ENCODE measurements around the gene WDR20. TPM values are rescaled to one million over a fixed set of nuclear protein-coding genes. Genes with fewer than 3 reads are reported as not detected.

The WDR20 gene
- total RNA-seq, 2 experiments from 2014 or later: 32.6 to 33.6 TPM

DNA sequence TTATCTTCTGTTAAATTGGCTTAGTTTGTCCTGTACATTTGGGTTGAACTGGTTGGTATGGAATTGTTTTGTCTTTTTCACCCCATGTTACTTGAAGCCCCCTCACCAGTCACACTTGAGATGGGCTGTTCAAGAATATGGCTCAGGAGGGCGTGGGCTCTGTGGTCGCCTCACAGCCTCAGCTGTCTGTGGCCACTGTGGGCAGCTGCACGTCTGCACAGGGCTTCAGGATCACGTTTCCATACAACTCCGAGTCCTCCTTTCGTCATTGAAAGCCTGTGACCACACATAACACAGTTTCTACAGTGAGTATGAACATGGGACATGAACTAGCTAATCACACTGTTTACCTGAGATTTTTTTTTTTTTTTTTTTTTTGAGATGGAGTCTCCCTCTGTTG is 84.0 kb downstream of the WDR20 start:
- no peaks in the 10 kb centered on the region for H3K27me3 Mint-ChIP-seq
- H3K9me3 Mint-ChIP-seq (ENCODE audit: low read depth): no peaks in the 10 kb centered on the region
- no peak overlapping the region for H3K4me3 Mint-ChIP-seq
- no peak for DNase-seq
- no peak overlapping the region for H3K27ac Mint-ChIP-seq
- peaks cover 3% of the 10 kb centered on the region for H3K36me3 Mint-ChIP-seq
- CTCF ChIA-PET: no interaction called here
- H3K4me1 Mint-ChIP-seq: peaks cover 11% of the 10 kb centered on the region
- ATAC-seq: no peak

DNA sequence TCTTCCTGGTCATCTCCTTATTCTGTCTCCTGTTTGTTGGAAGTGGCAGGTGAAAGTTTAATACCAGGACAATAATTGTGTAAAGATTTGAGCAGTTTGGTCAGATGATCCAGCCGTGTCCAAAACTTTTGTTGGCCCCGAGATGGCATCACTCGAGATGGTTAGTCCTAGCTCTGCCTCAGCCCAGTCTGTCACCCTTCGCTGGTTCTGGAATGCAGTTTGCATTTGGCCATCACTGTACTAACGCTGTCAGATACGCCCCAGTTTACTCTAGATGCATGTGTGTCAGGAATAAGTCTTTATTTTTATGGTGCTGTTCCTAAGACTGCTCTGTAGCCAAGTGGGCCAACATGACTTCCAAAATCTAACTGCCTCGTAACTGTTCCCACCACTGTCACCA is 85.7 kb downstream of the WDR20 start:
- CTCF ChIA-PET: no interaction called here
- no peak for ATAC-seq
- H3K27ac Mint-ChIP-seq: no peak overlapping the region
- H3K4me1 Mint-ChIP-seq: peaks cover 5% of the 10 kb centered on the region
- no peak overlapping the region for H3K4me3 Mint-ChIP-seq
- H3K9me3 Mint-ChIP-seq (ENCODE audit: low read depth): no peaks in the 10 kb centered on the region
- peaks cover 3% of the 10 kb centered on the region for H3K36me3 Mint-ChIP-seq
- DNase-seq: no peak
- no peaks in the 10 kb centered on the region for H3K27me3 Mint-ChIP-seq

DNA sequence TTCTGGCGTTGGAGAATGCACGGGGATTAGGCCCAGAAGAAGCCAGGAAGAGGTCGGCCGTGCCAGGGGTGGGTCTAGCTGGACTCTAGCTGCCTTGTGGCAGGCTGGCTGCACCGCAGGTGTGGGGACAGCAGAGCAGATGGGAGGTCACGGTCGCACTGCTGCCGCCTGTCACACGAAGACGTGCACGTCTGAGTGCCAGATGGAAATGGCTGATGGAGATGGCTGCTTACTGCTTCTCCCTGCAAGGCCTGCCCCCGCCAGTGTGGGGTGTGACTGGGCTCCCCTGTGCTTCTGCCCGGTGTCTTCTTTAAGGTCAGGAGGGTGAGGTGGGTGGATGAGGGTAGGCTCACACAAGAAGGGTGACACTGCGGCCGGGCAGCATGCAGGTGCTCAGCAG is 86.2 kb downstream of the WDR20 start:
- Mint-ChIP-seq H3K4me3 (no peak overlapping the region), H3K4me1 (peaks cover 3% of the 10 kb centered on the region), H3K9me3 (ENCODE audit: low read depth) (no peaks in the 10 kb centered on the region), H3K27ac (no peak overlapping the region), H3K36me3 (peaks cover 3% of the 10 kb centered on the region), H3K27me3 (no peaks in the 10 kb centered on the region)
- no peak for DNase-seq
- ATAC-seq: no peak
- CTCF ChIA-PET: no interaction called here

DNA sequence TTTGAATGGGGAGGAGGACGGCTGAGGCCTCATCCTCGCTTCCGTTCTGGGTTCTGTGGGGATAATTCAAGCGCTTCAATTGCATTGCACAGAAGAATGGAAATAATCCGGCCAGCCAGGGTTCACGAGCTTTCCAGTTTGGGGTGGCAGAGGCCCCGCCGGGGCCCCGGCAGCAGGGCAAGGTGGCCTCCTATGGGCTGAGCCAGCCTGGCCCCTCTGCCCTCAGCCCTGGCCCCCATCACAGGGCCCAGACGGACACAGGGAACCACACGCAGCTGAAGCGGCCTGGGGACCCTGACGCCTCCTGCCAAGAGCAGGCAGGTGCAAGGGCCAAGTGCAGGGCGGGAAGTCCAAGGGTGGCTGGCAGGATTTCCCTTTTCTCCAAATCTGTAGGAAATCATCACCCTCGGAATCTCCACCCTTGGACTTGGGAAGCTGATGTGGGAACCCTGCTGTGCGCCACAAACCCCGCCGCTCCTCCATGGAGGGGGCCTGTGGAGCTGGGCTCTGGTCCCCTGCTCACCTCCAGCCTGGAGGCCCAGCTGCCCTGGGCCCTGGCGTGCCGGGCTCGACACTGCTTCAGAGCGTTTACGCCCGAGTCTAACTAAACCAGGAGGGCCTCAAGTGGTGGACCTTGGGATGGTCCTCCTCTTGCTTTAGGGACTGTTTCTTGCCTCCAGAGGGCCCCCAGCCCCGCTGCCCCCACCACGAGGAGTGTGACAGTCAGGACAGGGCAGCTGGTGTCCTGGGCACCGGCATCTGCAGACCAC is 86.8 kb downstream of the WDR20 start:
- no peaks in the 10 kb centered on the region for H3K9me3 Mint-ChIP-seq (ENCODE audit: low read depth)
- no peak for ATAC-seq
- no peak overlapping the region for H3K4me3 Mint-ChIP-seq
- H3K27ac Mint-ChIP-seq: no peak overlapping the region
- H3K36me3 Mint-ChIP-seq: peaks cover 3% of the 10 kb centered on the region
- CTCF ChIA-PET: no interaction called here
- no peak for DNase-seq
- H3K27me3 Mint-ChIP-seq: no peaks in the 10 kb centered on the region
- no peaks in the 10 kb centered on the region for H3K4me1 Mint-ChIP-seq

DNA sequence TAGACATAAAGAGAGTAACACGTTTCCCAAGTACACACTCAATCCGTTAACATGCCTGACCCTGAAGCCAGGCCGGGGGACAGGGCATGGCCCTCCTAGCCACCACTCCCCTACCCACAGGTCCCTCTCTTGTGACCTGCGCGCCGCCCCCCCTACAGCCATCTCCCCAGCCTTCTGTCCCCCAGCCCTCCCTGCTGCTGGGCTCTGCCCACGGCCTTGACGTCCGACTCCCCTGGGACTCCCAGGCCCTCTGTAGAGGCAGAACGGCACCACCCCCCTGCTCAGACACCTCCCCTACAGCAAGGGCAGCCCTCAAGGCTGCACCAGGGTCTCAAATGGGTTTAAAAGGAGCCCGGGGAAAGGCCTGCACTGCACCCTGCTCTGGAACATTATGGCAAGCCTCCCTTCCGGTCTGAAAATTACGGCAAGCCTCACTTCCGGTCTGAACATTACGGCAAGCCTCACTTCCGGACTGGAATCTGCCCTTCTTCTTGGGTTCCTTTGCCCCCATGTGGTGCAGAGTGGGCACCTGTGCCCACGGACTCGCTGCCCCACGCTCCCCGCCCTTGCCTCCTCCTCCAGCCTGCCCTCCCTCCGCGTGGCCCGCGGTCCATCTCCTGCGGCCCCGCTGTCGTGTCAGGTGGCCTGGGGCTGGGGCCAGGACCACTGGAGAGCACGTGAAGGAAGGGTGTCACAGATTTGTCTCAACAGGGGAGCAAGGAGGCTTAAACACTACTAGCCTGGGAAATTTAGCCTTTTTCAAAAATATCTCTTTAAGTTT is 87.7 kb downstream of the WDR20 start:
- H3K4me3 Mint-ChIP-seq: no peak overlapping the region
- CTCF ChIA-PET: no interaction called here
- DNase-seq (no peak), ATAC-seq (no peak)
- H3K27me3 Mint-ChIP-seq: no peaks in the 10 kb centered on the region
- no peak overlapping the region for H3K27ac Mint-ChIP-seq
- H3K36me3 Mint-ChIP-seq: peaks cover 3% of the 10 kb centered on the region
- H3K9me3 Mint-ChIP-seq (ENCODE audit: low read depth): no peaks in the 10 kb centered on the region
- no peaks in the 10 kb centered on the region for H3K4me1 Mint-ChIP-seq

DNA sequence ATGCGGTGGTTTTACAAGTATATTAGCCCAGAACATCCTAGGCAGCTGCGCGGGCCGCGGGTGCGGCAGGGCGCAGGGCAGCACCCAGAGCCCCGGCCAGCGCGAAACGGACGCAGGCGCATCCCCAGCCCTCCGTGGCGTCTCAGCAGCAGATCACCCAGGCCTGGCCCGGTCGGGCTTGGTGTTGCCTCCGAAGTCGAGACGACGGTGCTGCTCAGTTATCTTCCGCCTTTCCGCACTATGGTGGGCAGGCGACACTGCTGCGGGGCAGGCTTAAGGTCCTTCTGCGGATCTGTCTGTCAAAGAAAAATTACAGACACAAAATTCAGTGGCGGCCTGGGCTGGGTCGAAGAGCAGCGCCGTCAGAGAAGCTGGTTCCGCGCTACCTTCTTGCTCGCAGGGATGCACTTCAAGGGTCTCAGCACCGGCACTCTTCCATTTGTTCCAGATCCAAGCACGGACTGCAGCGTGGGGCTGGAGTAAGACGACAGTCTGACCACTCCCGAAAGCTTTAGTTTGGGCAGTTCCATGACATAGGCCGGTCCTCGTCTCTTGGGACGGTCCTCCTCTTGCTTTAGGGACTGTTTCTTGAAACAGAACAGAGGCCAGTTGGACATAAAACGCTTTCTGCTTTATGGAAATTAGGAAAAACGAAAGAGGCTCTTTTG is 89.5 kb downstream of the WDR20 start:
- Mint-ChIP-seq H3K4me3 (no peak overlapping the region), H3K4me1 (no peaks in the 10 kb centered on the region), H3K9me3 (ENCODE audit: low read depth) (no peaks in the 10 kb centered on the region), H3K27me3 (no peaks in the 10 kb centered on the region), H3K36me3 (no peaks in the 10 kb centered on the region), H3K27ac (no peak overlapping the region)
- no peak for DNase-seq
- CTCF ChIA-PET: no interaction called here
- ATAC-seq: no peak

DNA sequence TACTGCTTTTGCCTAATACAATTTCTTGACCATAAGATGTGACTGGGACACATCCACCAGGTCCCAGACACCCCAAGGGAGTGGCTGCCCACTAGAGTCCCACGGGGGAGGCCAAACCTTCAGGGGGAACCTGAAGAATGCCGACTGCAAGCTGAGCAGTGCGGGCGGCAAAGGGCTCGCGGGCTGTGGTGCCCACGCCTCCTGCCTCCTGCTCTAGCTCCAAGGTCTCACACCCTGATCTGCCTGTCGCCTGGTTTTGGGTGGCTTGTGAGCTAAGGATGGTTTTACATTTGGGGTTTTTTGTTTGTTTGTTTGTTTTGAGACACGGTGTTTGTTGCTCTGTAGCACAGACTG is 90.0 kb downstream of the WDR20 start:
- H3K4me3 Mint-ChIP-seq: no peak overlapping the region
- no peaks in the 10 kb centered on the region for H3K36me3 Mint-ChIP-seq
- H3K4me1 Mint-ChIP-seq: no peaks in the 10 kb centered on the region
- H3K9me3 Mint-ChIP-seq (ENCODE audit: low read depth): no peaks in the 10 kb centered on the region
- H3K27ac Mint-ChIP-seq: no peak overlapping the region
- no peak for DNase-seq
- CTCF ChIA-PET: no interaction called here
- no peak for ATAC-seq
- no peaks in the 10 kb centered on the region for H3K27me3 Mint-ChIP-seq

DNA sequence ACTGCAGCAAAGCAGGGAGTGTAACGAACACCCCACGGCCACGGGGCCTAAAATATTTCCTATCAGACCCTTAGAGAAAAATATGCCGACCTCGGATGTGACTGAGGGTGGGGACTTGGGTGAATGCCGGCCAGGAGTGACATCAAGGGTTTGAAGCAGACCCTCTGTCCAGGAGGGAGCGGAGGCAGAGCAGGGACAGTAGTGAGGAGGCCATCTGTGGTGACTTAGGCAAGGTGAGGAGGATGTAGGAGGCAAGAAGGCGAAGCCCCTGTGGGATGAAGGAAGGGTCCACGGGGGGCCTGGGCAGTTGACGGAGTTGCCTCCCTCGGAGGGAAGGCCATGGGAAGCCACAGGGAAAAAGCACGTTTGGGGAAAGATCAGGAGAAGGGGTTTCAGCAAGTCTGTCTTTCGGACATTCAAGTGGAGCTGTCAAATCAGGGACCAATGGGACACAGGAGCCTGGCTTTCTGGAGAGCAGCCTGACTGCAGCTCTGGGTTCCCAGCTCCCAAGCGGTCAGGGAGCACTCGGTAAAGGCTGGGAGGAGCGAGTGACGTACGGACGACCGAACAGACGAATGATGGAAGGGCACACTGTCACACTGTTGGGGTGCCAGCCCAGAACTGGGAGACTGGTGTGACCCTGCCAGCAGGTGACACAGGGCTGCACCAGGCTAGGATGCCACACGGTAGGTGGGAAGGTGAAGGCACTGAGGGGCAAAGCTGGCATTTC is 90.9 kb downstream of the WDR20 start:
- CTCF ChIA-PET: no interaction called here
- H3K9me3 Mint-ChIP-seq (ENCODE audit: low read depth): no peaks in the 10 kb centered on the region
- H3K4me1 Mint-ChIP-seq: no peaks in the 10 kb centered on the region
- H3K27me3 Mint-ChIP-seq: no peaks in the 10 kb centered on the region
- H3K4me3 Mint-ChIP-seq: no peak overlapping the region
- no peak overlapping the region for H3K27ac Mint-ChIP-seq
- DNase-seq (no peak), ATAC-seq (no peak)
- H3K36me3 Mint-ChIP-seq: no peaks in the 10 kb centered on the region

DNA sequence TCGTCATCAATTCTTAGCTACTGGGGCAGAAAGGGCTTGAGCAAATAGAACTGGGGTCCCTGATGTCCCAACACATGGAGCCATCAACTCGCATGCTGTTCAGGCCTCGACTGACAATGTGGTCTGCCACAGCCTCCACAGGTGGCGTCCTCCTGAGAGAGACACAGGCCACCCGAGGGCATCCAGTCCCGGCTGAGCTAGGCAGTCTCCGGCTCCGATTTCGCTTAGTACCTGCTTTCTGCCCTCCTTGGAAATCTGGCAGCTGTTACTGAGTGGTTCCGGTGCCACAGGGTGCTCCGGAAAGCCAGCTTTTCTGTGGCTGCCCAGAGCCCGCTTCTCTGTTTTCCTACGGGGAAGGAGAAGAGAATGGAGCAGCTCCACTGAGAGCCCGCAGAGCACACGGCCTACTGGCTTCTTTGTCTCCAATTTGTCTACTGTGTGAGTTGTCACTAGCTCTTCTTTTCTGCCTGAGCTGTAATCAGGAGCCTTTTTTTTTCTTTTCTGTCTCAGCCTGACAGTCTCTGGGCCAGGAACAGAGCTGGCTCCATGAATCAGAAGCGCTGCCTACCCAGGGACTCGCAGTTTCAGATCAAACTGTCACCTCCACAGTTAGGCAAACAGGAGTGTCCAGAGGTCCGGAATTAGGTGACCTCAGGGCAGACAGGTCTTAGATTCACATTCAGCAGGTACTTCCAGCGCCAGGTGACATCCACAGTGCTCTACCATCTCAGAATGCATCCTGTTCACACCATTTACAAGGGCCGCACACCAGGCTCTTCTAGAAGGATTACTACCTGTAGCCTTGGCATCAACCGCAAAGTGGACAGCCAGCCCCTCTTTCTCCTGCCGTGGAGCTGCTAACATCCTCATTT is 92.0 kb downstream of the WDR20 start:
- no peak overlapping the region for H3K4me3 Mint-ChIP-seq
- CTCF ChIA-PET: interaction anchor here (1.9 kb wide), 1 partner anchor 83 kb away, joined by 5 read pairs; no protein-coding TSS in a partner anchor
- no peaks in the 10 kb centered on the region for H3K9me3 Mint-ChIP-seq (ENCODE audit: low read depth)
- H3K4me1 Mint-ChIP-seq: no peaks in the 10 kb centered on the region
- ATAC-seq (no peak), DNase-seq (no peak)
- no peaks in the 10 kb centered on the region for H3K36me3 Mint-ChIP-seq
- H3K27ac Mint-ChIP-seq: no peak overlapping the region
- no peaks in the 10 kb centered on the region for H3K27me3 Mint-ChIP-seq

DNA sequence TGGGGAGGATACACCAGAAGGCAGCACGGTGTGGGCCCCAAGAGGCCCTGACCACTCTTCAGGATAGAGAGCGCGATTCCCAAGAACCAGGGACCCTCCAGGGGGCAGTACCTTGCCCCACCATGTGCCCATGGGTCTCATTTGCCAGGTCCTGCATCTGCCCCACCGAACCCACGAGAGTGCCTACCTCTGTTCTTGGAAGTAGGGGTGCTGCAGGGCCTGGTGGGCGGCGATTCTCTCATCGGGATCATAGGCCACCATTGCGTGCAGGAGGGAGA is 92.6 kb downstream of the WDR20 start:
- no peaks in the 10 kb centered on the region for H3K4me1 Mint-ChIP-seq
- no peaks in the 10 kb centered on the region for H3K36me3 Mint-ChIP-seq
- no peak for DNase-seq
- no peak overlapping the region for H3K4me3 Mint-ChIP-seq
- ATAC-seq: no peak
- H3K27ac Mint-ChIP-seq: no peak overlapping the region
- CTCF ChIA-PET: interaction anchor here (1.9 kb wide), 1 partner anchor 82 kb away, joined by 5 read pairs; no protein-coding TSS in a partner anchor
- H3K9me3 Mint-ChIP-seq (ENCODE audit: low read depth): no peaks in the 10 kb centered on the region
- no peaks in the 10 kb centered on the region for H3K27me3 Mint-ChIP-seq

DNA sequence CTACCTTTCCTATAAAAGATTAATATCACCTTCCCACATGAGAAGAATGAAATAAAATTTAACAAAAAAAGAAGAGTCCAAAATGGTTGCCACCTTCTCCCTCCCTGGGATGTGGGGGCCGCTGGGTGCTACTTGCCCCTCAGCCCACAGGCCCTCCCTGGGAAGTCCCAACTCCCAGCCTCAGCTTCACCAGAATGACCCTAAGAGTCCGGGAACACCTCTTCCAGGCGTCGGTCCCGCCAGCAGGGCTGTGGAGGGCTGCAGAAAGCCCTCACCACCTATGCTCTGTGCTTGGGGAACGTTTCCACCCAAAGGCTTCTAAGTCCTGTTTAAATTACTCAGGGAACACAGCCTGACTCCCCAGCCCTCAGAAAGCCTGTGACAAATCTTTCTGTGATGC is 93.4 kb downstream of the WDR20 start:
- DNase-seq: no peak
- H3K27ac Mint-ChIP-seq: no peak overlapping the region
- no peak for ATAC-seq
- H3K4me3 Mint-ChIP-seq: no peak overlapping the region
- no peaks in the 10 kb centered on the region for H3K9me3 Mint-ChIP-seq (ENCODE audit: low read depth)
- CTCF ChIA-PET: interaction anchor here (1.9 kb wide), 1 partner anchor 81 kb away, joined by 5 read pairs; no protein-coding TSS in a partner anchor
- H3K36me3 Mint-ChIP-seq: no peaks in the 10 kb centered on the region
- no peaks in the 10 kb centered on the region for H3K4me1 Mint-ChIP-seq
- no peaks in the 10 kb centered on the region for H3K27me3 Mint-ChIP-seq

DNA sequence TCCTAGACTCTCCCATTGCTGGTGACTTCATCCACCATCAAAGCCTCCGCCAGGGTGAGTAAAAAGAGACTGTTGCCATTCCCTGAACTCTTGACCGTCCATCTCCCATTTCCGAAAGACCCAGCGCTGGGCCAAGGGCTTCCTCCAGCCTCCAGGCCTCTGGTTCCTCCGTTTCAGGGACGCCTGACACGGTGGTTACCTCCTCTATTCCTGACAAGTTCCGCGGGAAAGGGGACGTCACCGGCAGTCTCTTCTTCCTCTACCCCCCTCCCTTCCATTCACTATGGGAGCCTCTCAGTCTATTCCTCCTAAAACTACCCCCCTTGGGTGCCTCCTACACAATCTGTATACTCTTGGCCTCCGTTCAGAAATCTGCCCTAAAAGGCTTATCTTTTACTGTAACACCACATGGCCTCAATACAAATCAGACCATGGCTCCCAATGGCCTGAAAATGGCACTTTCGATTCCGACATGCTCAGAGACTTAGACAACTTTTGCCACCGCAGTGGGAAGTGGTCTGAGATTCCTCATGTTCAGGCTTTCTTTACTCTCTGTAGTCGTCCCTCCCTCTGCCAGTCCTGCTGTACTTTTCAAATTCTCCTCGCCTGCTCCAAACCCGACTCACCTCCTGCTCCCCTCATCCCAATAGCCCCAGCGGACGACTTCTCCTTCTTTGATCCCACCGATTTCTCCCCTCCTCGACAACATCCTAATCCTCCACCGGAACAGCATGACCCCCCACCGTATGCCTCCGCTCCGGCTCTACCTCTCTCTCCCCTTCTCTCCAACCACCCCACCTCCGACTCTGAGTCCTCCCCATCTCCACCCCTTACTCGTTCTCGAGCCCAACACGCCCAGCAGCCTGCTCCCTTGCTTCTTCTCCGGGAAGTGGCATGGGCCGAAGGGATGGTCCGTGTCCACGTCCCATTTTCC is 94.9 kb downstream of the WDR20 start:
- no peak overlapping the region for H3K4me3 Mint-ChIP-seq
- no peak for ATAC-seq
- no peaks in the 10 kb centered on the region for H3K27me3 Mint-ChIP-seq
- H3K9me3 Mint-ChIP-seq (ENCODE audit: low read depth): no peaks in the 10 kb centered on the region
- DNase-seq: no peak
- no peaks in the 10 kb centered on the region for H3K4me1 Mint-ChIP-seq
- no peaks in the 10 kb centered on the region for H3K36me3 Mint-ChIP-seq
- no peak overlapping the region for H3K27ac Mint-ChIP-seq
- CTCF ChIA-PET: no interaction called here

Data from activated CD8-positive, alpha-beta memory T cell treated with anti-CD3 and anti-CD28 coated beads, Interleukin-2, amount 10 ng/mL, durations not matched to agents 7 days and 5 days (primary cell).